GM21723 (cell line): ENCODE results near the gene ARHGAP5.

Experiments used
- ATAC-seq: cut with Tn5 transposase; IDR thresholded peaks from one replicate; pipeline ENCODE4 v1.9.1; 2021; ENCODE audit warnings: mild to moderate bottlenecking, moderate library complexity; ENCODE audit not compliant: unreplicated experiment

Gene ARHGAP5

GRCh38 chr14:32205554-32205953, 128.4 kb downstream of the ARHGAP5 start:
- no peak for ATAC-seq

DNA sequence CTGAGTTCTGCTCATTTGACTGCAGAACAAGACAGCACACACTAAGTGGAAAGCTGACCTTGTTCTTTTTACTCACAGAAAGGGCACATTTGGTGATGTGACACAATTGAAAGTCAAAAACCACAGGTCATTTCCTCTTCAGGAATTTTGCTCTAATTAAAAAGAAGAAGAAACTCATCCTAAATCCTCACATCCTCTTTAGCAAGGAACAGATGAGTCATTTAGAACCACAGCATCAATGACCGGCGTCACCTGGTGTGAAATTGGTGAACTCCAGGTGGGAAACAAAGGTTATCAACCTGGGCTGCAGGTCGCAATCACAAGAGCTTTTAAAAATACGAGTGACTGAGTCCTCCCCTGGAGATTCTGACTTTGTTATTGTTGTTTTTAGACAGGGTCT, 128.9 kb downstream of the ARHGAP5 start:
- no peak for ATAC-seq

GRCh38 chr14:32206552-32206951, 129.4 kb downstream of the ARHGAP5 start:
- ATAC-seq = no peak

- no peak for ATAC-seq
These were observed 131.4 kb downstream of the ARHGAP5 start for GRCh38 chr14:32208490-32208889.
